GM12878 (cell line): ENCODE measurements around the gene ZNF341. TPM values are rescaled to one million over a fixed set of nuclear protein-coding genes. Genes with fewer than 3 reads are reported as not detected.

Experiments used
- ATAC-seq: fragments of 200-7000 bp; cut with Tn5 transposase; 3 replicates; pipeline ENCODE4 v1.9.1; 2020; ENCODE audit warnings: mild to moderate bottlenecking, moderate library complexity
- BruUV-seq: library from RNA; stranded (reverse); fragments of 400-500 nt; replicated peaks from 2 replicates; lab custom pipeline; 2021; lab: Mats Ljungman, UMichigan
- CTCF ChIA-PET: fragments of 300-600 bp; sonication (Branson Sonifier 250); formaldehyde crosslinking; extraction: SDS; loops from one replicate; lab custom pipeline; 2021; ENCODE audit warnings: inconsistent platforms; lab: Yijun Ruan, JAX
- POLR2A ChIA-PET: fragments of 350-600 bp; formaldehyde crosslinking; extraction: SDS; loops from one replicate; lab custom pipeline; 2021; ENCODE audit warnings: inconsistent platforms; lab: Charles Lee
- RAD21 ChIA-PET: fragments of 300-600 bp; sonication (Branson Sonifier 250); formaldehyde crosslinking; loops from one replicate; lab custom pipeline; 2023; ENCODE audit warnings: antibody characterized with exemption; ENCODE audit not compliant: unreplicated experiment; lab: Charles Lee
- SMC1A ChIA-PET: fragments of 300-600 bp; sonication (Branson Sonifier 250); formaldehyde crosslinking; loops from one replicate; lab custom pipeline; 2023; ENCODE audit not compliant: unreplicated experiment, uncharacterized antibody; lab: Charles Lee
- DNase-seq: peaks from one replicate; pipeline ENCODE4 v3.0.0-alpha.2; 2011; ENCODE audit warnings: low read depth, low spot score
- FAIRE-seq: peaks from 3 replicates; lab custom pipeline; 2011; peaks lifted over from hg19 to GRCh38; lab: Jason Lieb, UNC
- H2AFZ ChIP-seq: 2 replicates; pipeline ENCODE4 v1.6.0; 2011; ENCODE audit warnings: low read depth, low read length, control low read depth; ENCODE audit not compliant: control insufficient read depth
- H3K27ac ChIP-seq: 2 replicates; pipeline ENCODE4 v1.5.1; 2011; ENCODE audit warnings: control low read depth; ENCODE audit not compliant: control insufficient read depth, insufficient read depth
- H3K27me3 ChIP-seq, 2 experiments: replicated peaks in 1 of 2; 2 replicates each; pipeline versions ENCODE4 v1.6.0 to v1.6.1; 2011; ENCODE audit warnings: low read length in 1 of 2; ENCODE audit not compliant: control insufficient read depth in 2 of 2, insufficient read depth in 2 of 2
- H3K36me3 ChIP-seq, 2 experiments: 2 replicates each; pipeline ENCODE4 v1.5.1; 2011; ENCODE audit warnings: low read length in 1 of 2; ENCODE audit not compliant: control insufficient read depth in 2 of 2, insufficient read depth in 2 of 2
- H3K4me1 ChIP-seq: 2 replicates; pipeline ENCODE4 v1.6.1; 2011; ENCODE audit warnings: mild to moderate bottlenecking, low read length, moderate library complexity, mixed read lengths; ENCODE audit not compliant: control insufficient read depth, insufficient read depth
- H3K4me2 ChIP-seq: 2 replicates; pipeline ENCODE4 v1.6.0; 2011; ENCODE audit warnings: control low read depth; ENCODE audit not compliant: control insufficient read depth, insufficient read depth
- H3K4me3 ChIP-seq: fragments of 200-600 bp; sonication (generic); 2 replicates; pipeline ENCODE4 v1.5.1; 2016
- H3K79me2 ChIP-seq: 2 replicates; pipeline ENCODE4 v1.6.0; 2011; ENCODE audit warnings: low read length; ENCODE audit not compliant: control insufficient read depth, insufficient read depth
- H3K9ac ChIP-seq: 2 replicates; pipeline ENCODE4 v1.8.0; 2011; ENCODE audit warnings: low read length, control low read depth, mixed read lengths; ENCODE audit not compliant: control insufficient read depth, insufficient read depth
- H3K9me3 ChIP-seq: replicated peaks from 3 replicates; pipeline ENCODE4 v1.5.1; 2011; ENCODE audit warnings: mild to moderate bottlenecking, low read length; ENCODE audit not compliant: control insufficient read depth, insufficient read depth
- H4K20me1 ChIP-seq: 2 replicates; pipeline ENCODE4 v1.6.0; 2011; ENCODE audit not compliant: control insufficient read depth, insufficient read depth
- IRF4 ChIP-seq: IDR thresholded peaks from 2 replicates; pipeline ENCODE4 v1.6.1; 2011; ENCODE audit warnings: low read depth, low read length
- POLR2A ChIP-seq: IDR thresholded peaks from 2 replicates; pipeline ENCODE4 v1.6.1; 2011; ENCODE audit warnings: low read depth, mild to moderate bottlenecking, low read length
- RAD21 ChIP-seq: IDR thresholded peaks from 2 replicates; pipeline ENCODE4 v1.6.1; 2011; ENCODE audit warnings: mild to moderate bottlenecking, low read depth, low read length, moderate library complexity; ENCODE audit not compliant: insufficient read depth
- SREBF2 ChIP-seq: IDR thresholded peaks from 2 replicates; pipeline ENCODE4 v1.6.1; 2012; ENCODE audit warnings: mild to moderate bottlenecking, low read length
- ZBTB40 ChIP-seq: fragments of 450-650 bp; IDR thresholded peaks from 2 replicates; pipeline ENCODE4 v1.6.1; 2016; ENCODE audit warnings: mild to moderate bottlenecking, moderate library complexity, borderline replicate concordance
- WGBS: methylation state at CpG from one replicate; pipeline ENCODE4 v1.1.6; 2016; ENCODE audit warnings: low lambda C conversion rate; ENCODE audit not compliant: insufficient replicate concordance, insufficient coverage; ENCODE audit errors: missing lambda C conversion rate; 5-methylcytosine and 5-hydroxymethylcytosine counted together
- in situ Hi-C: fragments of 300-500 bp; cut with MboI; formaldehyde crosslinking; loops from 9 replicates; pipeline ENCODE4 v1.14.3; 2018; ENCODE audit warnings: mixed read lengths
- intact Hi-C: fragments of 100-400 bp; cut with micrococcal nuclease; formaldehyde crosslinking; loops from one replicate; pipeline ENCODE4 v1.14.2; 2022; ENCODE audit not compliant: unreplicated experiment
- polyA plus RNA-seq, 11 experiments: library from polyadenylated mRNA; depleted of rRNA in 4 of 11; unstranded in 6 of 11; stranded (reverse) in 5 of 11; fragments of >200 nt; fragmentation: Nextera tagmentation in 4 of 11; fragmentation: Illumina TruSeq in 1 of 11; extraction: Ambion mirVana in 4 of 11; extraction: Trizol in 1 of 11; gene quantifications; 1 replicate in 1 of 11; 2 replicates in 10 of 11; pipeline versions ENCODE4 v1.2.1 to v1.2.3, GENCODE V29; 2011 to 2016; ENCODE audit warnings: inconsistent platforms in 2 of 11, missing spikeins in 2 of 11, low read depth in 1 of 11
- total RNA-seq, 4 experiments: library from RNA; depleted of rRNA in 3 of 4; stranded (reverse); fragments of >200 nt in 3 of 4; fragmentation: Illumina TruSeq in 1 of 4; extraction: Trizol in 1 of 4; gene quantifications; 2 replicates each; pipeline versions ENCODE4 v1.2.1 to v1.2.3, GENCODE V29; 2013 to 2021

The ZNF341 gene
- total and polyA plus RNA-seq, 10 of the 15 experiments (the other 5 are each of a cell fraction or from before 2014, with no cell fraction given), result 0.18 to 5.0 (median 2.6) TPM

GRCh38 chr20:33815671-33816070 lies 83.9 kb downstream of the ZNF341 start (continued):
- TF ChIP-seq RAD21, result no peak
- no peak for TF ChIP-seq POLR2A
- no peak for TF ChIP-seq IRF4

- Histone ChIP-seq H3K27ac (no peak overlapping the region), H3K36me3 (peaks cover 0 to 8% of the 10 kb centered on the region in 2 experiments; a peak in 1 of 4 replicates), H3K27me3 (no peaks in the 10 kb centered on the region), H3K4me3 (no peak overlapping the region), H3K79me2 (peaks cover 86% of the 10 kb centered on the region), H4K20me1 (peaks cover 4% of the 10 kb centered on the region; the same call in 1 of the 2 replicates), H3K9me3 (no peaks in the 10 kb centered on the region), H3K9ac (no peak overlapping the region), H3K4me1 (peaks cover 10% of the 10 kb centered on the region), H2AFZ (no peak overlapping the region), H3K4me2 (no peak overlapping the region)
- ChIA-PET CTCF (interaction anchor here (1.1 to 1.8 kb wide), 2 partner anchors 13 to 24 kb away, joined by 3 to 5 read pairs; no protein-coding TSS in a partner anchor), SMC1A (no interaction called here), RAD21 (no interaction called here), POLR2A (interaction anchor here (0.6 to 0.8 kb wide), 2 partner anchors 21 to 209 kb away, joined by 3 read pairs; no protein-coding TSS in a partner anchor)
- WGBS, result 48% methylated on average over 1 of the region's 1 CpG
- intact Hi-C loops, result no loop called here
- no TSS peak for BruUV-seq
- no peak for DNase-seq
- FAIRE-seq, result no peak
- ATAC-seq, result no peak
- TF ChIP-seq SREBF2 (no peak), ZBTB40 (peak; percentile 60)
- in situ Hi-C loops, result no loop called here
Observed at GRCh38 chr20:33816191-33816590, 84.4 kb downstream of the ZNF341 start.
